Tibial nerve (tissue), 4 donors: ENCODE measurements around the gene NEU3. TPM values are rescaled to one million over a fixed set of nuclear protein-coding genes. Genes with fewer than 3 reads are reported as not detected.
"Not testable (repeated sequence)": the region's sequence is repeated elsewhere in the genome, so short reads cannot be mapped to it uniquely, and the experiment has no call there.

Experiments
- DNase-seq, 2 donors: peaks; one replicate each; pipeline ENCODE4 v3.0.0-alpha.2; 2019; ENCODE audit warnings: low spot score in 2 of 2
- H3K27ac ChIP-seq, 4 donors: fragments of 200-600 bp; sonication (generic) in 3 of 4; one replicate each; pipeline ENCODE4 v1.5.1; 2017 to 2019; ENCODE audit warnings: mild to moderate bottlenecking in 1 of 4
- H3K27me3 ChIP-seq, 2 donors: fragments of 200-600 bp; sonication (generic) in 1 of 2; one replicate each; pipeline versions ENCODE4 v1.5.1 to v1.6.0; 2017 to 2019
- H3K36me3 ChIP-seq, 3 donors: fragments of 200-600 bp; sonication (generic); one replicate each; pipeline ENCODE4 v1.5.1; 2018 to 2019
- H3K4me1 ChIP-seq, 4 donors: fragments of 200-600 bp; sonication (generic) in 3 of 4; one replicate each; pipeline ENCODE4 v1.5.1; 2017 to 2019
- H3K4me3 ChIP-seq, 4 donors: fragments of 200-600 bp; sonication (generic) in 3 of 4; one replicate each; pipeline ENCODE4 v1.5.1; 2017 to 2019; ENCODE audit warnings: mild to moderate bottlenecking in 1 of 4, moderate library complexity in 1 of 4
- H3K9me3 ChIP-seq, 4 donors: fragments of 200-600 bp; sonication (generic) in 3 of 4; one replicate each; pipeline ENCODE4 v1.5.1; 2017 to 2019
- EP300 ChIP-seq, 2 donors: sonication (generic); formaldehyde crosslinking; IDR thresholded peaks; one replicate each; pipeline ENCODE4 v1.6.1; 2017; ENCODE audit warnings: antibody characterized with exemption in 2 of 2, mild to moderate bottlenecking in 1 of 2
- POLR2A ChIP-seq, 2 donors: fragments of 450-650 bp; IDR thresholded peaks; one replicate each; pipeline ENCODE4 v1.6.1; 2017; ENCODE audit warnings: antibody characterized with exemption in 2 of 2, mild to moderate bottlenecking in 2 of 2, moderate library complexity in 2 of 2
- WGBS, 2 donors: methylation state at CpG; one replicate each; pipeline ENCODE4 v1.1.5; 2018; 5-methylcytosine and 5-hydroxymethylcytosine counted together
- total RNA-seq, 4 donors: library from RNA; depleted of rRNA; stranded (reverse); fragments of >200 nt; gene quantifications; one replicate each; pipeline ENCODE4 v1.1.0, GENCODE V29; 2016
- TF ChIP-seq, protein P1 (sequence below), 5 experiments: fragments of 200-600 bp in 3 of 5; fragments of 450-650 bp in 2 of 5; sonication (generic) in 3 of 5; IDR thresholded peaks; one replicate each; pipeline ENCODE4 v1.5.1; 2016 to 2019; ENCODE audit warnings: antibody characterized with exemption in 5 of 5, mild to moderate bottlenecking in 3 of 5, moderate library complexity in 2 of 5

Gene NEU3
- total RNA-seq, 4 donors from 2014 or later = 5.0 to 20.2 (median 12.7) TPM

DNA sequence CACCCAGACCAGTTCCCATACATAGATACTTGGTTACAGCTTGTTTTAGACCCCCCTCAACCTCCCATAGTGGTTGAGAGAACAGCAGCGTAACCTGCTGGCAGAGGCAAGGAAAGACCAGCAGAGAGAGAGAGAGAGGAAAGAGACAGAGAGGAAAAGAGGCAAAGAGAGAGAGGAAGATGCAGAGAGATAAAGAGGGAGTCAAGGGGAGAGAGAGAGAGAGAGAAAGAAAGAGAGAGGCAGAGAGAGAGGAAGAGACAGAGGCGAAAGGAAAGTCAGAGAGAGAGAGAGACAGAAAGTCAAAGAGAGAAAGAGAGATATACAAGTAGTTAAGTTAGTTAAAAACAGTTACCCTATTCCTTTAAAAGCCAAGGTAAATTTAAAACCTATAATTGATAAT lies 52.5 kb downstream of the NEU3 start:
- Histone ChIP-seq H3K4me3 (no peak overlapping the region), H3K27ac (no peak overlapping the region), H3K9me3 (no peaks in the 10 kb centered on the region), H3K27me3 (no peaks in the 10 kb centered on the region), H3K36me3 (no peaks in the 10 kb centered on the region), H3K4me1 (no peaks in the 10 kb centered on the region)
- 94 to 97% methylated on average over 2 of the region's 2 CpGs for WGBS, 2 donors
- TF ChIP-seq, protein P1, sequence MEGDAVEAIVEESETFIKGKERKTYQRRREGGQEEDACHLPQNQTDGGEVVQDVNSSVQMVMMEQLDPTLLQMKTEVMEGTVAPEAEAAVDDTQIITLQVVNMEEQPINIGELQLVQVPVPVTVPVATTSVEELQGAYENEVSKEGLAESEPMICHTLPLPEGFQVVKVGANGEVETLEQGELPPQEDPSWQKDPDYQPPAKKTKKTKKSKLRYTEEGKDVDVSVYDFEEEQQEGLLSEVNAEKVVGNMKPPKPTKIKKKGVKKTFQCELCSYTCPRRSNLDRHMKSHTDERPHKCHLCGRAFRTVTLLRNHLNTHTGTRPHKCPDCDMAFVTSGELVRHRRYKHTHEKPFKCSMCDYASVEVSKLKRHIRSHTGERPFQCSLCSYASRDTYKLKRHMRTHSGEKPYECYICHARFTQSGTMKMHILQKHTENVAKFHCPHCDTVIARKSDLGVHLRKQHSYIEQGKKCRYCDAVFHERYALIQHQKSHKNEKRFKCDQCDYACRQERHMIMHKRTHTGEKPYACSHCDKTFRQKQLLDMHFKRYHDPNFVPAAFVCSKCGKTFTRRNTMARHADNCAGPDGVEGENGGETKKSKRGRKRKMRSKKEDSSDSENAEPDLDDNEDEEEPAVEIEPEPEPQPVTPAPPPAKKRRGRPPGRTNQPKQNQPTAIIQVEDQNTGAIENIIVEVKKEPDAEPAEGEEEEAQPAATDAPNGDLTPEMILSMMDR (IDR thresholded peaks at IDR 0.05) = no peak
- no peak for TF ChIP-seq POLR2A (IDR thresholded peaks at IDR 0.05)
- DNase-seq = no peak

DNA sequence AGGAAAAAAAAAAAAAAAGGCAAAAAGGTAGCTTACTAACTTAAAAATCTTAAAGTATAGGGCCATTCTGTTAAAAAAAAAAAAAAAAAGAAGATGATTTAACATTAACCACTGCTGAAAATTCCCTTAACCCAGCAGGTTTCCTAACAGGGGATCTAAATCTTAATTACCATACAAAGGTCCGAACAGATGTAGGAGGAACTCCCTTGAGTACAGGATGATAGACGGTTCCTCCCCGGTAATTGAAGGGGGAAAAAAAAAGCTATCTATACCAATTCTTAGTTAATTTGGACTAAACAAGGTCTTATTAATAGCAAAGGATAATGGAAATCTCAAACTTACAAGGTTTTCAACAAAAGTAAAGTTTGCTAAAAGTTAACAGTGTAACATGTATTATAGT lies 53.1 kb downstream of the NEU3 start:
- H3K4me1 ChIP-seq, H3K27me3 ChIP-seq, H3K27ac ChIP-seq, DNase-seq, H3K4me3 ChIP-seq, H3K36me3 ChIP-seq, H3K9me3 ChIP-seq: not testable (repeated sequence)
- 34 to 40% methylated on average over 3 of the region's 3 CpGs for WGBS, 2 donors

DNA sequence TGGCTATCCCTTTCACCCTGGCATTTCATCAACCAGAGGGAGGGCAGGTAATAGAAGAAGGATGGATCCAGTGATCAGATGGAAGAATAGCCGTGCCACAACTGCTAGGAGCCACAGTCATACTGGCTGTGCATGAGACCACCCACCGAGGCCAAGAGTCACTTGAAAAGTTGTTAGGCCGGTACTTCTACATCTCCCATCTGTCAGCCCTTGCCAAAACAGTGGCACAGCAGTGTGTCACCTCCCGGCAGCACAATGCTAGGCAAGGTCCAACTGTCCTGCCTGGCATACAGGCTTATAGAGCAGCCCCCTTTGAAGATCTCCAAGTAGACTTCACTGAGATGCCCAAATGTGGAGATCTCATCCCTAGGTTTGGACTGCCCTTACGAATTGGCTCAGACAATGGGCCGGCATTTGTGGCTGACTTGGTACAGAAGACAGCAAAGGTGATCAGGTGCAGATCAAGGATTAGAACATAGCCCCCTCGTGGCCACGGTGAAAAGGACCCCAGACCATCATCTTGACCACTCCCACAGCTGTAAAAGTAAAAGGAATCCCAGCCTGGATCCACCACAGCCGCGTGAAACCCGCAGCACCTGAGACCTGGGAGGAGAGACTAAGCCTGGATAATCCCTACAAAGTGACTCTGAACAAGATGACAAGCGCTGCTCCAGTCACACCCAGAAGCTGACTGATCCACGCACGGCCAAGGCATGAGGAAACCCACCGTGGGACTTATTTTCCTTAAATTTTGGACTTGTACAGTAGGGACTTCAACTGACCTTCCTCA lies 55.8 kb downstream of the NEU3 start:
- not testable (repeated sequence) for H3K36me3 ChIP-seq, DNase-seq, H3K4me1 ChIP-seq, H3K27me3 ChIP-seq, H3K9me3 ChIP-seq, H3K27ac ChIP-seq, H3K4me3 ChIP-seq
- 86 to 89% methylated on average over 15 of the region's 15 CpGs for WGBS, 2 donors

DNA sequence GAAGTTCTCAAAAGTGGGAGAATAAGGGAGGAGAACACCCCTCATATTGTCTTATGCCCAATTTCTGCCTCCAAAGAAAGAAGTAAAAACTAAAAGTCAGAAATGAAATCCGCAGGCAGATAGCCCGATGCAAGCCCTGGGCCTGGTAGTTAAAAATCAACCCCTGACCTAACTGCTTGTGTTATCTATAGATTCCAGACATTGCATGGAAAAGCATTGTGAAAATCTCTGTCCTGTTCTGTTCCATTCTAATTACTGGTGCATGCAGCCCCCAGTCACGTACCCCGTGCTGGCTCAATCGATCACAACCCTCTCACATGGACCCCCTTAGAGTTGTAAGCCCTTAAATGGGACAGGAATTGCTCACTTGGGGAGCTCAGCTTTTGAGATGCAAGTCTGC lies 57.9 kb downstream of the NEU3 start:
- DNase-seq, H3K4me3 ChIP-seq, H3K27me3 ChIP-seq, H3K27ac ChIP-seq, H3K36me3 ChIP-seq, H3K4me1 ChIP-seq: not testable (repeated sequence)
- 74 to 80% methylated on average over 5 of the region's 5 CpGs for WGBS, 2 donors
- peaks cover 0 to 12% (median 0%) of the 10 kb centered on the region in 4 donors for H3K9me3 ChIP-seq

DNA sequence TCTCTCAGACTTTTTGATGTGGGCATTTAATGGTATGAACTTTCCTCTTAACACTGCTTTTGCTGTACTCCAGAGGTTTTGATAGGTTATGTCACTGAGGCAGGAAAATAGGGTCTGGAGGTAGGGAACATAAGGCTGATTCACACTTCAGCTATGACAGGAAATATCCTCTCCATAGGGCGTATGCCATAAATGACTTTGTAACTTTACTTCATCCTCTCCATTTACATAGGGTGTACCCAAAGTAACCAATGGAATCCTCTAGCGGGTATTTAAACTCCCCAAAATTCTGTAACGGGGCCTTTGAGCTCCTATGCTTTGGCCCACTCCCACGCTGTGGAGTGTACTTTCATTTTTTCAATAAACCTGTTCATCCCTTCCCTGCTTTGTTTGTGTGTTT lies 58.5 kb downstream of the NEU3 start:
- Histone ChIP-seq H3K9me3 (peaks cover 0 to 14% (median under 1%) of the 10 kb centered on the region in 4 donors), H3K4me3 (no peak overlapping the region), H3K4me1 (no peaks in the 10 kb centered on the region), H3K36me3 (no peaks in the 10 kb centered on the region), H3K27me3 (no peaks in the 10 kb centered on the region), H3K27ac (no peak overlapping the region)
- WGBS, 2 donors = 85 to 88% methylated on average over 4 of the region's 4 CpGs
- DNase-seq = no peak
- TF ChIP-seq, protein P1 (IDR thresholded peaks at IDR 0.05) = no peak
- TF ChIP-seq POLR2A (IDR thresholded peaks at IDR 0.05) = no peak
- TF ChIP-seq EP300 (IDR thresholded peaks at IDR 0.05) = no peak

DNA sequence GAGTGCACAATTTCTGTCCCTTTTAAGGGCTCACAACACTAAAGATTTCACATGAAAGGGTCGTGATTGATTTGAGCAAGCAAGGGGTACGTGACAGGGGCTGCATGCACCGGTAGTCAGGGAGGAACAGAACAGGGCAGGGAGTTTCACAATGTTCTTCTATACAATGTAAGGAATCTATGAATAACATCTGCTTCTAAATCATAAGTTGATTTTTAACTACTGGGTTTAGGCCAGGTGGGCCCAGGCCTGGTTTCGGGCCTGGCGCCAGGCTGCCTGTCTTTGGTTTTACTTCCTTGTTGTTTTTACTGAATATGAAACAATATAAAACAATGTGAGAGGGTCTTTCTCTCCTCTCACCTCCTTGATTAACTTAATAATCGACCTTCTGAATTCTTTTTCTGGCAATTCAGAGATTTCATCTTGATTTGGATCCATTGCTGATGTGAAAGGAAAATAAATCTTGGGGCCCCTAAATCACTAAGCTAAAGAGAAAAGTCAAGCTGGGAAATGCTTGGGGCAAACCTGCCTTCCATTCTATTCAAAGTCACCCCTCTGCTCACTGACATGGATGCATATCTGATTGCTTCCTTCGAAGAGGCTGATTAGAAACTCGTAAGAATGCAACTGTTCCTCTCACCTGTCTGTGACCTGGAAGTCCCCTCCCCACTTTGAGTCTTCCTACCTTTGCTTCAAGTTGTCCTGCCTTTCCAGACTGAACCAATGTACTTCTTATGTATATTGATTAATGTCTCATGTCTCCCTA lies 61.0 kb downstream of the NEU3 start:
- not testable (repeated sequence) for H3K36me3 ChIP-seq, H3K4me1 ChIP-seq, H3K27ac ChIP-seq, H3K27me3 ChIP-seq, DNase-seq, H3K4me3 ChIP-seq
- WGBS, 2 donors = 83 to 88% methylated on average over 8 of the region's 8 CpGs
- H3K9me3 ChIP-seq = peaks cover 0 to 25% (median 6%) of the 10 kb centered on the region in 4 donors

DNA sequence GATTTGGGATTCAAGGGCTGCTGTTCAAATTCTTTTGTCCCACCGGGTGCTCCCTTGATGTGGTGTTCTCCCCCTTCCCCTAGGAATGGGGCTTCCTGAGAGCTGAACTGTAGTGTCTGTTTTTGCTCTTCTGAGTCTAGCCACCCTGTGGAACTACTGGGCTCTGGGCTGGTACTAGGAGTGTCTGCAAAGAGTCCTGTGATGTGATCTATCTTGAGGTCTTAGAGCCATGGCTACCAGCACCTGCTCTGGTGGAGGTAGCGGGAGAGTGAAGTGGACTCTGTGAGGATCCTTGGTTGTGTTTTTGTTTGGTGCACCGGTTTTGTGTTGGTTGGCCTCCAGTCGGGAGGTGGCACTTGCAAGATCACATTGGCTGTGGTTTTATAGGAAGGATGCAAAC lies 61.8 kb downstream of the NEU3 start:
- Histone ChIP-seq H3K9me3 (peaks cover 0 to 25% (median 6%) of the 10 kb centered on the region in 4 donors), H3K27me3 (no peaks in the 10 kb centered on the region), H3K27ac (no peak overlapping the region), H3K4me3 (no peak overlapping the region), H3K36me3 (no peaks in the 10 kb centered on the region), H3K4me1 (no peaks in the 10 kb centered on the region)
- 84 to 89% methylated on average over 4 of the region's 4 CpGs for WGBS, 2 donors
- no peak for DNase-seq
- TF ChIP-seq POLR2A (IDR thresholded peaks at IDR 0.05) (no peak), EP300 (IDR thresholded peaks at IDR 0.05) (no peak)
- TF ChIP-seq, protein P1 (IDR thresholded peaks at IDR 0.05) = no peak
